CD4-positive, alpha-beta T cell treated with Interleukin-17A for 4 hours (primary cell): Measurements from ENCODE around the gene TUBA1B.

Experiments used
- DNase-seq: peaks from one replicate; pipeline ENCODE4 v3.0.0-alpha.2; 2020; ENCODE audit warnings: mixed read lengths

The TUBA1B gene

DNA sequence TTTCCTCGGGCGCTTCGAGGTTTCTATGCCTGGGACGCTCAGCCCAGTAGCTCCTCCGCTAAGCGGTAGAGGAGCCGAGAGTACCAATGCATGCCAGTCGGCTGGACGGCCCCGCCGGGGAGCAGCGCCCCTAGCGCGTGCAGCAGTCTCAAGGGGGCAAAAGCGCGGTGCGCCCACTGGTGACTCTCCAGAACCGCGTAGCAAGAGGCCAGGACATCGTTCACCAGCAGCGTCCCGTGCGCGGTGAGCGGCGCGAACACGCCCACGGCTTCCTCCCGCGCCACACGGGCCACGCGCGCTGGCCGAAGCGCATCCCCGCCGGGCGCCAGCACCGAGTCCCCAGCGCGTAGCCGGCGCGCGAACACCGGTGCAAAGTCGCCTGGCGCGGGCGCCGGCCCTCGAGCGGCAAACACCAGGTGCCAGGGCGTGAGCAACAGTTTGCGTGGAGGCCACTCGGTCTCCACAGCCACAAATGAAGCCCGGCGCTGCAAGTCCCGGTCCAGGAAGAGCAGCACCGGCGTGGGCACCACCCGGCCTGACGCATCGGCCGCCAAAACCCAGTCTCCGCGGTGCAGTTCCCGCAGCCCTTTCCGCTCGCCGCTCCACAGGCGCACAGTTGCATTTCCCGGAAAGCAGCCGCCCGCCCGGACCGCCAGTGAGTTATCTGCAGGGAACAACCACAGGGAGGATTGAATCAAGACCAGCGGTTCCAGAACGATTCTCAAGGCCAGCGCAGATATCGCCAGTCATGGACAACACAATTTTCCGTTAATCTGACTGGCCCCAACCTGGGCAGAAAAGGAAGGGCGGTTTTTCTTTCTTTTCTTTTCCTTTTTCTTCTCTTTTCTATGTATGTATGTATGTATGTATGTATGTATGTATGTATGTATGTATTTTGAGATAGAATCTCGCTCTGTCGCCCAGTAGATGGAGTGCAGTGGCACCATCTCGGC, 41.1 kb downstream of the TUBA1B start:
- peak; percentile 52 for DNase-seq

DNA sequence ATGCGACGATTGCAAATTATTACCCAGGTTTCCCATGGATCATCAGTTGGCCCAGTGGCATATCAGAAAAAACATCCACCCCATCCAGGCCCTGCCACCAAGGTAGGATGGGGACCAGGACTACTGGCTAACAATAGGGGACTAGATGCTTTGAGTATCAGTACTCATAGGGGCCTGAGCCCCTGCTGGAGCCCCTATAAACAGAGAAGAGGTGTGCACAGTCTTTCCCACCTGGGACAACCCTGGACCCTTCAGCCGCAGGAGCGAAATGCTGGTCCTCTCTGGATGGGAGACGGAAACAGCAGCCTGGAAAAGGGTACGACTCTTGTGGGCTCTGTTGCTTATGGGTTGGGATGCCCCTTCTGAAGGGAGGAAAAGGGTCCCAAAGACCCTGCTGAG, 42.3 kb downstream of the TUBA1B start:
- DNase-seq, result no peak

DNA sequence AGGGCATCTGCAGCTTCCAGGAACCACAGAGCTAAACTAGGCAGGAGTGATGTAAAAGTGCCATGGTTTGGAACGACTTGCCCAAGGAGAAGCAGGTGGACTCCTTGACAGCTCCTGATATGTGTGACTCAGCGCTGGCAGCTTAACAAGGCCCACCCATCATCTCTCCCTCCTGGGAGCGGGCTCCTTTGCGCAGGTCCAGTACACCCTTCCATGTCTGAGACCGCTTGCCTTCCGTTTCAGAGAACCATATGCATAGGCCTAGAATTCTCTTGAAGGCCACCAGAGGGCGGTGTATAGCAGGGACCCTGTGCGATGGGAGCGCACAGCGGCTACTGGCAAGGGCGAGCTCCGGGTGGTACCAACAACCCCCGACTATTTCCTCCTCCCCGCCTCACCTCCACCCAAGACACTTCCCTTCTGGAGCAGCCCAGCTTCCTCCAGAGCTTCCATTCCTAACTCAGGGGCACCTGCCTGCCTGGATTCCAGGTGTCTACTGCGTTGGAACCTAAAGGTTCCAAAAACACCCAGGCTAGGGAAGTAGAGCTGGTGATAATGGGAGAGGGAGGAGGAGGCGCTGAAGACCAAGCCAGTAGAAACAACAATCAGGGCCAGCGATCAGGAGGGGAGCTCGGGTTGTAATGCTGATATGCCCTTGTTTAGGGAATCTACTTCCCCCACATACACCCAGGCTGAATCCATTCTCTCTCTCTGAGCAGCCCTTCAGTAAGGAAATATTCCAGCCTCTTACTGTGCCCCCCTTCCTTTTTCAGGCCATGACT, 42.9 kb downstream of the TUBA1B start:
- peak; percentile 85 for DNase-seq

DNA sequence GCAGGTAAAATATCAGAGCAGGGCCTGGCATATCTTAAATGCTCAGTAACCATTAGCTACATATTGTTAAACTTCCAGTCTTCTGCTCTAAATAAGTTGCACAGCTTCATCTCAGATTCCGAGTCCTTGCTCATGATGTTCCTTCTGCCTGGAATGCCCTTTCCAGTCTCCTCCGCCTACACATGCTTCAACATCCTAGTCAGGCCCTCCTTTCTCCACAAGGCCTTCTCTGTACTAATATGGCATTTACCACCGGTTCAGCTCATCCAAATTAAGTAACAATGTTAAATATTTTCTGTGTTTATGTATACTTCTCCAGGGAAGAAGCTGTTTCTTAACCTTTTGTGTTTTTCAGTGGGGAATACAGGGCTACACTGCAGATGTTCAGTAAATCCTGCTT, 45.1 kb downstream of the TUBA1B start:
- no peak for DNase-seq

DNA sequence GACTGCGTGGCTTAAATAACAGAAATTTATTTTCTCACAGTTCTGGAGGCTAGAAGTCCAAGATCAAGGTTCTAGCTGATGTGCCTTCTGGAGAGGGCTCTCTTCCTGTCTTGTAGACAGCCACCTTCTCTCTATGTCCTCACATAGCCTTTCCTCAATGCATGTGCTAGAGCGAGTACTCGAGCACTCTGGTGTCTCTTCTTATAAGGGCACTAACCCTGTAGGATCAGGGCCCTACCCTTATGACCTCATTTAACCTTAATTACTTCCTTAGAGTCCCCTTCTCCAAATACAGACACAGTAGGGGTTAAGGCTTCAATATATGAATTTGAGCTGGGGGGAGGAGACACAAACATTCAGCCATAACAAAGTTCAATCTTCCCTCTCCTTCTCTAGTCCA, 46.8 kb downstream of the TUBA1B start:
- no peak for DNase-seq

DNA sequence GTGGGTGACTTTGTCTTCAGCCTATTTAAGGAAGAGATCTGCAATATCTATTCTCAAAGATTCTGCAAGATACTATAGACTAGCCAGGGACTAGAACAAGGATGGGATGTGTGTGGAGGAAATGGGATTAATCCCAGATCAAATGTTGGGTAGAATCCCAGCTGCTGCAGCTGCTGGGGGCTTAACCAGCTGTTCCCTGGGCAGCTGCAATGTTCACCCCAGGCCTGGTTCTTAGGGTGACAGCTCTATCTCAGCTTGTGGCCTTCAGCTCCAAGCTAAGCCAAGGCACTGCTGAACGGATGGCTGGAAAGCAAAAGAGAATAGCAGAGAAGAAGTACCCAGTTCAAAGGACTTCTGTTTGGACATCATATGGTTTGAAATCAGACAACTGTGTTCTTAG, 51.4 kb downstream of the TUBA1B start:
- no peak for DNase-seq
